HG03342 (cell line): Measurements from ENCODE around the gene LSM5.

Experiments used
- ATAC-seq: cut with Tn5 transposase; IDR thresholded peaks from one replicate; pipeline ENCODE4 v1.9.1; 2021; ENCODE audit warnings: mild to moderate bottlenecking, moderate library complexity; ENCODE audit not compliant: unreplicated experiment

Gene LSM5

GRCh38 chr7:32490127-32490796 lies at the start of gene LSM5:
LSM5 (minus strand) TSS chr7:32490380; CDS start chr7:32490365, 15 bp downstream.
- ATAC-seq: peak; percentile 81

DNA sequence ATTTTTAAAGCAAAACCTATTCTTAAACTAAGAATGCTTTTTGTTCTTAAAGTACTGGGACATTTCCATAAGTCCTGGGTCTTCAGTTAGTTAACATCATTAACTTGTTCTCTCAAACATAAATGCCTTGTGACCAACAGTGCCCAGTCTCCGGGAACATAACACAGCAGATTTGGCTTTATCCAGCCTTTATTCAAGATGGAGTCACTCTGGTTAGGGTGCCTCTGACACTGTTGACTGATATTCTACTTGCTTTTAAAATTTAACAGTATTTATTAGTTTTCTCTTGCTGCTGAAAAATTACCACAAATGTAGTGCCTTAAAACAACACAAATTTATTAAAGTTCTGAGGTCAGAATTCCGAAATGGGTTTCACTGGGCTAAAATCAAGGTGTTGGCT lies 49.2 kb upstream of the LSM5 start:
- no peak for ATAC-seq

DNA sequence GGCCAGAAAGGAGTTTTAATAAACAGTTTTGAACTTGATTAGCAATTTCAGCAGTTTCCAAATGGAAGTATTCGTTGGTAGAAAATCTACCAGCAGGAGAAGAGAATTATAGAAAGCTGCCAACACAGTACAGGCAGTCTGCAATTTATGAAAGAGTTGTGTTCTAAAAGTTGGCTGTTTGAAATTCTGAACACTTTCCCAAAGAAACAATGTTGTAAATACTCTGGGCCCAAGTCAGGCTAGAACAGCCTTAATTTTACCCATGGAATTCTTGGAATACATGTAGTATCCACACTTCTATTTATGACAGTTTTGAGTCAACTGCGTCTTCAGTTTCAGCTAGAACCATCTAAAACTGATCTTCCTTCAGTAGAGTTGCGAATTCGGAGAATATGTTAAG lies 47.6 kb upstream of the LSM5 start:
- ATAC-seq: no peak

- ATAC-seq: no peak
These were observed 46.4 kb upstream of the LSM5 start for GRCh38 chr7:32536585-32536984.

GRCh38 chr7:32536016-32536415 lies 45.8 kb upstream of the LSM5 start:
- ATAC-seq: no peak

DNA sequence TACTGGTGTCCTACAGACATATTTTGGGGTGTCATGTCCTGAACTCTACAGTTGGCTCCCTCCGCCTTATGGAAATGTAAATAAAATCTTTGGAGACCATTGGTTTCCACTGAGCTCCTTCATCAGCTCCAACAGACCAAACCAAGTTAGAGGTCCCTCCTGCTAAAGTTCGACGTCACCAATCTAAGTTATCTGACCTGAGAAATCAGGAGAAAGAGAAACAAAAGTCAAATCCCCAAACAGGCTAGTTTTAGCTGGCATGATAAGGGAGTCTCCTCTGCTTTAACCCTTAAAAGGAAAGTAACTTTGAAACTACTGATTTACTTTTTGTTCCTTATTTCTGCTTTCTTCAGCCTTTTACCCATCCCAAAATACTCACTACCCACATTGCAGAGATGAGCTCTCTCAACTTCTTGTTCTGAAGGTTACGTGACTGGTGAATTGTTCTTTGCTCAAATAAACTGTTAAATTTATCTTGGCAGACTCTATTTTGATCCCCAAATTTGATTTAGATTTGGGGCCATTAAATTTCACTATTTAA lies 45.1 kb upstream of the LSM5 start:
- peak; percentile 53 for ATAC-seq

- no peak for ATAC-seq
These were observed 43.3 kb upstream of the LSM5 start for GRCh38 chr7:32533276-32534029.

- no peak for ATAC-seq
These were observed 42.5 kb upstream of the LSM5 start for GRCh38 chr7:32532716-32533115.

DNA sequence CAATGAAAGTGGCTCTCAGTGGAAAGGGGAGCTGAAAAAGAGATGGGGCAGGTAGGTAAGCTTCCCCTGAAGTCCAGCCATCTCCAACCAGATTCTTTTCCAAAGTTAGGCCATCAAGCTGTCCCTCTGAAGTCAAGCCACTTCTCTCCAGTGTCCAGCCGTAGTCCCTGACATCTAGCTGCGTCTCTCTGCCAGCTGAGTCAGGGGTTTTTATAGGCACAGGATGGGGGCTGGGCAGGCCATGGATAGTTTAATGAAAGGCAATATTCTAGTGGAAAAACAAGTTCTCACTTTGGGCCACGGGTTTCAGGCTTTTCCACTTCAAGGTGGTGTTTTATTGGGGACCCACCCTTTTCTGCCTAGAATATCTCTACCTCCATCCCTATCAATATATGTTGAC lies 41.9 kb upstream of the LSM5 start:
- ATAC-seq: no peak

DNA sequence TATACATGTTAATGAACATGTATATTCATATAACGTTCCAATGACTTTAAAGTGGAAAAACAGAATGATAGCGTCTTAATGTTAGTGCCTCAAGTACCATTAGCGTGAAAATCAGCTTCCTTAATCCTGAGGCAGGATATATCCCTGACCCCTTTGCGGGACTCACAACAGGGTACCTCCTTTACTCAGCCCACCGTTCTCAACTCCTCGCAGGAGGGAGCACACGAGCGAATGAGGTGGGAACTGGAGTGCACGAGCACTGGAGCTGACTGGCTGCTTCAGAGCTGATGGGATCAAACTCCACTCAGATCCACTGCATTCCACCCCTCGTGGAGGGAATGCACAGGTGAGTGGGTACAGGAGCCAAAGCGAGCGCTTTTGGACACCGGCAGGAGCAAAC lies 41.2 kb upstream of the LSM5 start:
- no peak for ATAC-seq

- no peak for ATAC-seq
These were observed 35.7 kb upstream of the LSM5 start for GRCh38 chr7:32525839-32526238.

GRCh38 chr7:32524631-32525030 lies 34.5 kb upstream of the LSM5 start:
- ATAC-seq: no peak

DNA sequence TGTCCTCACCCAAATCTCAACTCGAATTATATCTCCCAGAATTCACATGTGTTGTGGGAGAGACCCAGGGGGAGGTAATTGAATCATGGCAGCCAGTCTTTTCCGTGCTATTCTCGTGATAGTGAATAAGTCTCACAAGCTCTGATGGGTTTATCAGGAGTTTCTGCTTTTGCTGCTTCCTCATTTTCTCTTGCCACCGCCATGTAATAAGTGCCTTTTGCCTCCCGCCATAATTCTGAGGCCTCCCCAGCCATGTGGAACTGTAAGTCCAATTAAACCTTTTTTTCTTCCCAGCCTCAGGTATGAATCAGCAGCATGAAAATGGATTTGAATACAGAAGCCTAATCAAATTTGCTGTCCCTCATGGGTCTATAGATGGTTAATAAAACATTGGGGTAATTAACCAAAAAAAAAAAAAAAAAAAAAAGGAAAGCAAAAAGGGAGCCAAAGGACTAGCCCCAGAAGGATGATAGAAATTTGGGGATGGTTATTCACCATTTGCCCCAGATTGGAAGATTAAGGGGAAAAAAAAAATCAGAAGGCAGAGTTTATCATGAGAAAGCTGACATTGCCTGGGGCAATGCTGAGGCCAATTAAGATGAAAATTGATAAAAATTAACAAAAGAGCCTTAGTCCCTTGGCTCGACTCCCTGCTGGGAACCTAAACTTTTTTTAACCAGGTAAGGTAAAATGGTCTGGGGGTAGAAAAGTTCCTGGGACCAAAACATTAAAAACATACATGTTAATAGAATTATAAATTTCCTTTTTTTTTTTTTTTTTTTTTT lies 32.8 kb upstream of the LSM5 start:
- ATAC-seq: no peak

- ATAC-seq: no peak
These were observed 29.6 kb upstream of the LSM5 start for GRCh38 chr7:32519763-32520162.

DNA sequence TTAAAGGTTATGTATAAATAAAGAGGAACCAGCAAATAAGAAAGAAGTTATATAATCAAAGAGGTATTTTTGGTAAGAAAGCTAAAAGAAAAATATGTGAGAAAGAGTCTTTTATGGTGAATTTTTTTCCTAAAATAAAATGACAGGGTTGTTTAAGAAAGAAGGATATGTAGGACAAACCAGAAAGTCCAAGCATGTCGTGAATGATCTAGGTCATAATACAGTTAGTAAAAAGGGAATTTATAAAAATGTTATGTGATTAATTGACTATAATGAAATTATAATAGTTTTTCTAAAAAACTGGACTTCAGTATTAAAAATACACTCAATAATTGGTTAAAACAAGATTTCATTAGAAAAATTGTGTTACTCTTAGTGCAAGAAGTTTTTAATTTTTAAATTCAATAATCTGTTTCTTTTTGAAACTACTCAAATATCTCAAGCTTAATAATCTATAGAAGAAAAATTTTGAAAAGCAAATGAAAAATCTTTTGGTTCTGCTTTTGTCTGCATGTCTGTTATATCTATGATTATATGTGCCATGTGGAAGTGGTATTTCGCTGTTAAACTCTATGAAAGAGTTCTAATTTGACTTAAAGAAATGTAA lies 28.5 kb upstream of the LSM5 start:
- ATAC-seq: no peak

DNA sequence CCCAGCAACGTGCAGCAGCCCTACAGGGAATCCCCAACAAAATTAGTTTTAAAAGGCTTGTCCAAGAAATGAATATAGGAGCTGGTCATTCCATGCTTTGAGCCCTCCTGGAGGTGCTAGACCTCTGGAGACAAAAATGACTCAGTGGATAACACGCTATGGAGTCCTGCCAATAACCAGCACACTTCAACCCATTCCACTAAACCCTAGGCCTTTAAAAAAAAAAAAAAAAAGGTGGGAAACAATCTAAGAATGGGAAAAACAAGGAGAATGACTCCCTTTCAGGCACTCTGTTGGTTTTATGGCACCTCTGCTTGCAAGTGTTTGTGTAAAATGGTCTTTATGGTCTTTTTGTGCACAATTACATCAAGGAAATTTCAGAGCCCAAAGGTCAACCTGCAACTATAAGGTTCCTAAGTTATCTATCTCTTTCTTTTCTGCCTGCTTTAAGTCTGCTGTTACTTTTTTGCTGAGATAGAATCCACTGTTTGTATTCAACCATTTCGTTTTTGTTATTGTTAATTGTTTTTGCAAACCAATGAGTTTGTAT lies 26.4 kb upstream of the LSM5 start:
- ATAC-seq: no peak

- peak; percentile 77 for ATAC-seq
These were observed 25.8 kb upstream of the LSM5 start for GRCh38 chr7:32515890-32516550.

GRCh38 chr7:32513210-32513609 lies 23.0 kb upstream of the LSM5 start:
- ATAC-seq: no peak

- no peak for ATAC-seq
These were observed 21.6 kb upstream of the LSM5 start for GRCh38 chr7:32511791-32512190.

- no peak for ATAC-seq
These were observed 17.2 kb upstream of the LSM5 start for GRCh38 chr7:32507414-32507813.
